AG09309 (cell line): Measurements from ENCODE around the gene EMX1.

ENCODE experiments used
- DNase-seq: peaks from one replicate; pipeline ENCODE4 v3.0.0-alpha.2; 2010; ENCODE audit warnings: low read depth
- H3K4me3 ChIP-seq: 2 replicates; pipeline ENCODE4 v1.5.1; 2011; ENCODE audit warnings: mild to moderate bottlenecking, low read depth, low read length, moderate library complexity; ENCODE audit not compliant: control insufficient read depth
- TF ChIP-seq, protein P1 (sequence below): IDR thresholded peaks from 2 replicates; pipeline ENCODE4 v1.5.1; 2011; ENCODE audit warnings: mild to moderate bottlenecking, low read depth, low read length, inconsistent platforms; ENCODE audit not compliant: insufficient read depth, control insufficient read depth; ENCODE audit errors: missing control alignments

Gene EMX1

GRCh38 chr2:72931280-72931910 lies 14.1 kb downstream of the EMX1 start:
- H3K4me3 ChIP-seq = no peak overlapping the region
- no peak for DNase-seq
- TF ChIP-seq, protein P1, sequence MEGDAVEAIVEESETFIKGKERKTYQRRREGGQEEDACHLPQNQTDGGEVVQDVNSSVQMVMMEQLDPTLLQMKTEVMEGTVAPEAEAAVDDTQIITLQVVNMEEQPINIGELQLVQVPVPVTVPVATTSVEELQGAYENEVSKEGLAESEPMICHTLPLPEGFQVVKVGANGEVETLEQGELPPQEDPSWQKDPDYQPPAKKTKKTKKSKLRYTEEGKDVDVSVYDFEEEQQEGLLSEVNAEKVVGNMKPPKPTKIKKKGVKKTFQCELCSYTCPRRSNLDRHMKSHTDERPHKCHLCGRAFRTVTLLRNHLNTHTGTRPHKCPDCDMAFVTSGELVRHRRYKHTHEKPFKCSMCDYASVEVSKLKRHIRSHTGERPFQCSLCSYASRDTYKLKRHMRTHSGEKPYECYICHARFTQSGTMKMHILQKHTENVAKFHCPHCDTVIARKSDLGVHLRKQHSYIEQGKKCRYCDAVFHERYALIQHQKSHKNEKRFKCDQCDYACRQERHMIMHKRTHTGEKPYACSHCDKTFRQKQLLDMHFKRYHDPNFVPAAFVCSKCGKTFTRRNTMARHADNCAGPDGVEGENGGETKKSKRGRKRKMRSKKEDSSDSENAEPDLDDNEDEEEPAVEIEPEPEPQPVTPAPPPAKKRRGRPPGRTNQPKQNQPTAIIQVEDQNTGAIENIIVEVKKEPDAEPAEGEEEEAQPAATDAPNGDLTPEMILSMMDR = no peak

GRCh38 chr2:72932045-72932740 lies 14.9 kb downstream of the EMX1 start:
- DNase-seq = no peak
- H3K4me3 ChIP-seq = no peak overlapping the region

GRCh38 chr2:72932805-72933204 lies 15.5 kb downstream of the EMX1 start:
- no peak for DNase-seq
- no peak overlapping the region for H3K4me3 ChIP-seq

More at GRCh38 chr2:72932045-72932740, 14.9 kb downstream of the EMX1 start:
- TF ChIP-seq, protein P1 = no peak

GRCh38 chr2:72933207-72933606 lies 15.9 kb downstream of the EMX1 start:
- TF ChIP-seq, protein P1 = no peak
- DNase-seq = no peak
- H3K4me3 ChIP-seq = no peak overlapping the region

More at GRCh38 chr2:72932805-72933204, 15.5 kb downstream of the EMX1 start:
- TF ChIP-seq, protein P1 = no peak

DNA sequence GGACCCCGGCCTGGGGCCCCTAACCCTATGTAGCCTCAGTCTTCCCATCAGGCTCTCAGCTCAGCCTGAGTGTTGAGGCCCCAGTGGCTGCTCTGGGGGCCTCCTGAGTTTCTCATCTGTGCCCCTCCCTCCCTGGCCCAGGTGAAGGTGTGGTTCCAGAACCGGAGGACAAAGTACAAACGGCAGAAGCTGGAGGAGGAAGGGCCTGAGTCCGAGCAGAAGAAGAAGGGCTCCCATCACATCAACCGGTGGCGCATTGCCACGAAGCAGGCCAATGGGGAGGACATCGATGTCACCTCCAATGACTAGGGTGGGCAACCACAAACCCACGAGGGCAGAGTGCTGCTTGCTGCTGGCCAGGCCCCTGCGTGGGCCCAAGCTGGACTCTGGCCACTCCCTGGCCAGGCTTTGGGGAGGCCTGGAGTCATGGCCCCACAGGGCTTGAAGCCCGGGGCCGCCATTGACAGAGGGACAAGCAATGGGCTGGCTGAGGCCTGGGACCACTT lies 16.4 kb downstream of the EMX1 start:
- no peak overlapping the region for H3K4me3 ChIP-seq
- TF ChIP-seq, protein P1 = no peak
- DNase-seq = no peak

- DNase-seq = no peak
- H3K4me3 ChIP-seq = no peak overlapping the region
- TF ChIP-seq, protein P1 = peak; percentile 4
These were observed 17.6 kb downstream of the EMX1 start for GRCh38 chr2:72934683-72935610.
